GM18870 (cell line): ENCODE data around the gene RPL13.
"Not testable (repeated sequence)": the region's sequence is repeated elsewhere in the genome, so short reads cannot be mapped to it uniquely, and the experiment has no call there.

ENCODE experiments used
- ATAC-seq: cut with Tn5 transposase; IDR thresholded peaks from one replicate; pipeline ENCODE4 v1.9.1; 2021; ENCODE audit warnings: moderate library complexity; ENCODE audit not compliant: unreplicated experiment

RPL13 gene

GRCh38 chr16:89576153-89577054, 15.9 kb downstream of the RPL13 start:
- no peak for ATAC-seq

- no peak for ATAC-seq
These were observed 16.7 kb downstream of the RPL13 start for GRCh38 chr16:89577055-89577759.

- ATAC-seq: no peak
These were observed 18.9 kb downstream of the RPL13 start for GRCh38 chr16:89579351-89579750.

- ATAC-seq: no peak
These were observed 20.7 kb downstream of the RPL13 start for GRCh38 chr16:89581045-89581695.

GRCh38 chr16:89581861-89582563, 21.5 kb downstream of the RPL13 start:
- no peak for ATAC-seq

- ATAC-seq: no peak
These were observed 22.2 kb downstream of the RPL13 start for GRCh38 chr16:89582614-89583196.

- ATAC-seq: no peak
These were observed 22.9 kb downstream of the RPL13 start for GRCh38 chr16:89583197-89583894.

- ATAC-seq: no peak
These were observed 23.6 kb downstream of the RPL13 start for GRCh38 chr16:89583895-89584644.

GRCh38 chr16:89584768-89585549, 24.5 kb downstream of the RPL13 start:
- ATAC-seq: no peak

GRCh38 chr16:89586218-89586617, 25.7 kb downstream of the RPL13 start:
- ATAC-seq: no peak

GRCh38 chr16:89586853-89587252, 26.4 kb downstream of the RPL13 start:
- no peak for ATAC-seq

GRCh38 chr16:89587676-89588075, 27.2 kb downstream of the RPL13 start:
- ATAC-seq: not testable (repeated sequence)

- no peak for ATAC-seq
These were observed 28.1 kb downstream of the RPL13 start for GRCh38 chr16:89588413-89589109.

- no peak for ATAC-seq
These were observed 28.9 kb downstream of the RPL13 start for GRCh38 chr16:89589241-89589926.

GRCh38 chr16:89593841-89594240, 33.4 kb downstream of the RPL13 start:
- ATAC-seq: no peak

- no peak for ATAC-seq
These were observed 35.0 kb downstream of the RPL13 start for GRCh38 chr16:89595330-89596060.
